Choroid plexus epithelial cell (primary cell): ENCODE data around the gene OR10K2.
"Not testable (repeated sequence)": the region's sequence is repeated elsewhere in the genome, so short reads cannot be mapped to it uniquely, and the experiment has no call there.

ENCODE experiments used
- DNase-seq: peaks from one replicate; pipeline ENCODE4 v3.0.0-alpha.2; 2010; ENCODE audit warnings: low read depth
- H3K4me3 ChIP-seq: 2 replicates; pipeline ENCODE4 v1.5.1; 2011; ENCODE audit warnings: low read depth, mild to moderate bottlenecking, control low read depth, low read length, moderate library complexity
- TF ChIP-seq, protein P1 (sequence below): conservative IDR thresholded peaks from 2 replicates; pipeline ENCODE4 v1.5.1; 2011; ENCODE audit warnings: low read depth, mild to moderate bottlenecking, control low read depth, inconsistent platforms, low read length, moderate library complexity

Gene OR10K2

DNA sequence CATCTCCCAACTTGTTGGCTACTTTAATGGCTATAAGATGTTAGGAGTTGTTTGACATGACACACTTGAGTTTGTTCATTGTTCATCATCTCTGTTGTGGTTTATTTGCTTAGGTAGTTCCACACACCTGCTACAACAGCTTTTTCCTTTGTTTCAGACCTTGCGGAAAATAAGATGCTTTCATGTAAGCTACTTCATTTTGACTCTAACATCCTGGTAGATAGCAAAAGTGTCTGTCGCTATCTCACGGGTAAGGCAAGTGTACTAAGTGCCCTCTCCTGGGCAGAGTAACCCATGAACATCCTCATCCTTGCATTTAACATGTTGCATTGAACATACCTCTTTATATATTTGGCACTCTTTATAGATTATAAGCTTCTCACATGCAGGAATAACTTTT is 25.2 kb downstream of the OR10K2 start:
- TF ChIP-seq, protein P1, sequence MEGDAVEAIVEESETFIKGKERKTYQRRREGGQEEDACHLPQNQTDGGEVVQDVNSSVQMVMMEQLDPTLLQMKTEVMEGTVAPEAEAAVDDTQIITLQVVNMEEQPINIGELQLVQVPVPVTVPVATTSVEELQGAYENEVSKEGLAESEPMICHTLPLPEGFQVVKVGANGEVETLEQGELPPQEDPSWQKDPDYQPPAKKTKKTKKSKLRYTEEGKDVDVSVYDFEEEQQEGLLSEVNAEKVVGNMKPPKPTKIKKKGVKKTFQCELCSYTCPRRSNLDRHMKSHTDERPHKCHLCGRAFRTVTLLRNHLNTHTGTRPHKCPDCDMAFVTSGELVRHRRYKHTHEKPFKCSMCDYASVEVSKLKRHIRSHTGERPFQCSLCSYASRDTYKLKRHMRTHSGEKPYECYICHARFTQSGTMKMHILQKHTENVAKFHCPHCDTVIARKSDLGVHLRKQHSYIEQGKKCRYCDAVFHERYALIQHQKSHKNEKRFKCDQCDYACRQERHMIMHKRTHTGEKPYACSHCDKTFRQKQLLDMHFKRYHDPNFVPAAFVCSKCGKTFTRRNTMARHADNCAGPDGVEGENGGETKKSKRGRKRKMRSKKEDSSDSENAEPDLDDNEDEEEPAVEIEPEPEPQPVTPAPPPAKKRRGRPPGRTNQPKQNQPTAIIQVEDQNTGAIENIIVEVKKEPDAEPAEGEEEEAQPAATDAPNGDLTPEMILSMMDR = no peak
- H3K4me3 ChIP-seq = no peak overlapping the region
- DNase-seq = no peak

DNA sequence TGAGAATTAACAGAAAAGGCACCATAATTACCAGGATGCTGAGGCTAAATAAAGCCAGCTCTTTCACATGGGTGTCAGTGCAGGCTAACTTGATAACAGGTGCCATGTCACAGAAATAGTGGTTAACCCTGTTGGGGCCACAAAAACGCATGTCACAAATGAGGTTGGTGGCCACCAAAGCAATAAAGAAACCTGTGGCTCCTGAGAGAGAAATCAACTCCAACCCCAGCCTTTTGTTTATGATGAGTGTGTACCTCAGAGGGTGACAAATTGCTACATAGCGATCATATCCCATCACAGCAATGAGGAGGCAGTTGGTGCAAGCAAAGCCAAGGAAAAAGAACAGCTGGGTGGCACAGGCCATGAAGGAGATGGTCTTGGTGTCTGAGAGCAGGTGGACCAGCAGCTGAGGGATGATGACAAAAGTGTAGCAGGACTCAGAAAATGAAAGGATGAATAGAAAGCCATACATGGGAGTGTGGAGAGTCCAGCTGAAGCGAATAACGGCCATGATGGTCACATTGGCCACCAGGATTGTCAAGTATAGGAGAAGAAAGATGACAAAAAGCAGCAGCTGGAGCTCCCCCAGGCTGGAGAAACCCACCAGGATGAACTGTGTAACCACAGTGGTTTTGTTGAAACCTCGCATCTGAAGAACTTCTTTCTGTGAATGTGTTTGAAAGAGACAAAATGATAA is 27.1 kb downstream of the OR10K2 start, which contains the start of gene OR10T2:
OR10T2 (minus strand) TSS at position 649 of the 697 bp plus-strand sequence; CDS start at position 649, 0 bp downstream.
- TF ChIP-seq, protein P1 = no peak
- DNase-seq = no peak
- no peak within 1 kb of the TSS for H3K4me3 ChIP-seq

DNA sequence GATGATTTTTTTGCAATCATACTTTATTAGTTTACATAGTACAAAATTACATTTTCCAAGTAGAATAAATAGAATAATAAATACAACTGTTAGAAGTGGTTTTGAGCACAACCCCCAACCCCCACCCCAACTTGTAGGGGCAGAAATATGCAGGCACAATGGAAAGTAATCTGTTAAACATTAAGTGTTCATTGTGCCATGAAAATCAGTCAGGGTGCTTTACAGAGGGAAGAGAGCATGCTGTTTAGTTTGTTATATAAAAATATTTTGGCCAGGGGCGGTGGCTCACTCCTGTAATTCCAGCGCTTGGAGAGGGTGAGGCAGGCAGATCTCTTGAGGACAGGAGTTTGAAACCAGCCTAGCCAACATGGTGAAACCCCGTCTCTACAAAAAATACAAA is 29.4 kb downstream of the OR10K2 start:
- no peak overlapping the region for H3K4me3 ChIP-seq
- TF ChIP-seq, protein P1 = no peak
- DNase-seq = no peak

DNA sequence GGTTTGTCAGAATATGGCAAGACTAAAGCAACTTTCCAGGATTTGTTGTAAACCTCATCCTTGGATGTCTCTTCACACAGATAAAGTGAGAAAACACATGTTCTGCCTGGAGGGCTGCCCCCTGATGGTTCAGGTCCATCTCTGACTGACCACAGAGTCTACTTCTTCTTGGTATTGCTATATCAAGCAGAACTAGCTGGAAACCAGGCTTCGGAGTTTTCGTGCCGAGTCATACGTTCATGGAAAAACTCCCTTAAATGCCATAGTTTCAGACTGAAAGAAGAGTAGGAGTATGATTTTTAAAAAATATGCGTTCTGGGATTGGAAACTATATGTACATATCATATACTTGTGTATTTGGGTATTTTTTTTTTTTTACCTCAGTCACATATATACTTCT is 32.6 kb downstream of the OR10K2 start:
- H3K4me3 ChIP-seq = no peak overlapping the region
- TF ChIP-seq, protein P1 = no peak
- DNase-seq = no peak

DNA sequence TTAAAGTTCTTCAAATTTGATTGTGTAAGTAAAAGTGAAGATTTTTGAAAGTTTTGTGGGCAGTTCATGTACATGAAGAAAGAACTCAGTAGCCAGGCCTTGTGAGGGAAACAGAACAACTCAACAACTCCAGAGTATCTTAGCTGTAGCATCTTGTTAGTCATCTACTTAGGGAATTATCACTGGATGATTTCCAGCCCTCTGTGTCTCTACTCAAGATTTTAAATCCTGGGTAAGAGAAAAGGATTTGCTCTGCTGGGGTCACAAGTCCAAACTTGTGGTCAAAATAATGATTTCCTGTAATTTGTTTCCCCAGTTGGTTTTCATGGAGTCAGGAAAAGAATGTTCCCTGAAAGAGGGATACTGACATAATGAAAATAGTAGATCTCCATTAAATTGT is 34.9 kb downstream of the OR10K2 start:
- no peak for DNase-seq
- TF ChIP-seq, protein P1 = no peak

DNA sequence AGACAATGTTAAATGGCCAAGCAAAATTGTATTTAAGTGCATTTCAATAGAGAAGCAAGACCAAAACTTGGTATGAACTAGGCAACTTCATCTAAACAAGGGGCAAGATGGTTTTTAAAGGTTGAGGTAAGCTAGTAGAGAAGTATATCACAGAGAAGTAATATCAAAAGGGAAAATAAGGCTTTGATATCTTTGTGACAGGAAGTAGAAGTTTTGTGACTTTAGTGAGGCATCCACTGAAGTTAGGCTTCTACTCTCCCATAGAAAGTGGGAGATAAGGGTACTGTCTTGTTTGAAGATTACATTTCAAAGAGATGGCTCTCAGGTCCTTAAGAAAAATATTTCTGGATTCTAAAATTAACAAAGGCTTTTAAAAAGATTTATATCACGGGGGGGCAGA is 35.7 kb downstream of the OR10K2 start:
- DNase-seq = no peak
- no peak overlapping the region for H3K4me3 ChIP-seq
- TF ChIP-seq, protein P1 = no peak

More for the DNA sequence above, 34.9 kb downstream of the OR10K2 start:
- no peak overlapping the region for H3K4me3 ChIP-seq

DNA sequence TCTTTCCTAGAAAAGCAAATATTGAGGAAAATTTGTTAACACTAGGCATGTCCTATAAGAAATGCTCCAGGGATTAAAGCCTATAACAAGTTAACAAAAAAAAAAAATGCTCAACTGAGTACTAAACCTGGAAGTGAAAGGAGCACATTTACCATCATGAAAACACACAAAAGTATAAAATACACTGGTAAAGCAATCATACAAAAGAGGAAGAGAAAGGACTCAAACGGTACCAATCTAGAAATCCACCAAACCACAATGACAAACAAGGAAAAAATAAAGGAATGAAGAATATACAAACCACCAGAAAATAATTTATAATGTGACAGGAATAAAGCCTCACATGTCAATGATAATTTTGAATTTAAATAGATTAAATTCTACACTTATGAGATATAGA is 51.2 kb downstream of the OR10K2 start:
- TF ChIP-seq, protein P1 = no peak
- no peak for DNase-seq
- H3K4me3 ChIP-seq = no peak overlapping the region

DNA sequence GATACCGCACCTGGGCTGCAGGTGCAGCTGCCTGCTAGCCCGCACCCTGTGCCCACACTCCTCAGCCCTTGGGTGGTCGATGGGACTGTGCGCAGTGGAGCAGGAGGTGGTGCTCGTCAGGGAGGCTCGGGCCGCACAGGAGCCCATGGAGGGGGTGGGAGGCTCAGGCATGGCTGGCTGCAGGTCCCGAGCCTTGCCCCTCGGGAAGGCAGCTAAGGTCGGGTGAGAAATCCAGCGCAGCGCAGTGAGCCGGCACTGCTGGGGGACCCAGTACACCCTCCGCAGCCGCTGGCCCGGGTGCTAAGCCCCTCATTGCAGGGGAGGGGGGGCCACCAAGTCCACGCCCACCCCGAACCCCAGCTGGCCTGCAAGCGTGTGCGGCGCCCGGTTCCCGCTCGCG is 51.9 kb downstream of the OR10K2 start:
- DNase-seq, H3K4me3 ChIP-seq: not testable (repeated sequence)
